HepG2 (cell line): Measurements from ENCODE around the gene EPHA6. TPM values are rescaled to one million over a fixed set of nuclear protein-coding genes. Genes with fewer than 3 reads are reported as not detected.

Experiments used
- ATAC-seq: fragments of 200-7000 bp; cut with Tn5 transposase; 3 replicates; pipeline ENCODE4 v1.9.1; 2020; ENCODE audit warnings: mild to moderate bottlenecking, moderate library complexity
- BruUV-seq: library from RNA; stranded (reverse); fragments of 400-500 nt; replicated peaks from 2 replicates; lab custom pipeline; 2021; lab: Mats Ljungman, UMichigan
- CTCF ChIA-PET: fragments of 300-600 bp; formaldehyde crosslinking; extraction: SDS; loops from one replicate; lab custom pipeline; 2021; ENCODE audit warnings: low total read pairs, inconsistent platforms, low intra/inter-chr PET ratio; lab: Yijun Ruan, JAX
- POLR2A ChIA-PET: fragments of 350-600 bp; sonication (Branson Sonifier 250); formaldehyde crosslinking; loops from one replicate; lab custom pipeline; 2020; ENCODE audit warnings: antibody characterized with exemption, inconsistent platforms; lab: Yijun Ruan, JAX
- DNase-seq: peaks from one replicate; pipeline ENCODE4 v3.0.0-alpha.2; 2015; ENCODE audit warnings: low spot score
- FAIRE-seq: peaks from 3 replicates; lab custom pipeline; 2011; peaks lifted over from hg19 to GRCh38; lab: Jason Lieb, UNC
- H2AFZ ChIP-seq: one replicate; pipeline ENCODE4 v1.6.1; 2011; ENCODE audit warnings: low read length, inconsistent platforms
- H3K27ac ChIP-seq: fragments of 300-600 bp; 3 replicates; pipeline ENCODE4 v1.8.0; 2011; ENCODE audit warnings: mixed run types, mild to moderate bottlenecking, mixed read lengths, low read length, inconsistent platforms; ENCODE audit not compliant: insufficient read depth; ENCODE audit errors: extremely low read length
- H3K27me3 ChIP-seq, 2 experiments: fragments of 200-600 bp in 1 of 2; 2 replicates in 1 of 2; 3 replicates in 1 of 2; pipeline versions ENCODE4 v1.6.0 to v1.8.0; 2011; ENCODE audit warnings: low read length in 2 of 2, mild to moderate bottlenecking in 2 of 2, moderate library complexity in 2 of 2, inconsistent platforms in 1 of 2; ENCODE audit not compliant: insufficient read depth in 2 of 2, control insufficient read depth in 1 of 2
- H3K36me3 ChIP-seq, 2 experiments: fragments of 200-600 bp in 1 of 2; replicated peaks in 1 of 2; 2 replicates in 1 of 2; 3 replicates in 1 of 2; pipeline versions ENCODE4 v1.5.1 to v1.8.0; 2011; ENCODE audit warnings: low read length in 2 of 2, inconsistent platforms in 1 of 2; ENCODE audit not compliant: insufficient read depth in 2 of 2, control insufficient read depth in 1 of 2
- H3K4me1 ChIP-seq: 2 replicates; pipeline ENCODE4 v1.5.1; 2012; ENCODE audit warnings: low read length, inconsistent platforms; ENCODE audit not compliant: insufficient read depth
- H3K4me2 ChIP-seq: 2 replicates; pipeline ENCODE4 v1.6.0; 2011; ENCODE audit warnings: low read depth, low read length, inconsistent platforms
- H3K4me3 ChIP-seq, 3 experiments: fragments of 200-600 bp in 1 of 3; sonication (generic), shearing (Covaris generic) in 1 of 3; replicated peaks in 1 of 3; 2 replicates each; pipeline ENCODE4 v1.5.1; 2011 to 2016; ENCODE audit warnings: low read length in 3 of 3, inconsistent platforms in 2 of 3, low read depth in 2 of 3, mild to moderate bottlenecking in 2 of 3, control low read depth in 1 of 3, mixed read lengths in 1 of 3; ENCODE audit not compliant: insufficient read depth in 1 of 3
- H3K79me2 ChIP-seq: one replicate; pipeline ENCODE4 v1.6.1; 2011; ENCODE audit warnings: low read length, inconsistent platforms; ENCODE audit not compliant: insufficient read depth
- H3K9ac ChIP-seq: 2 replicates; pipeline ENCODE4 v1.6.0; 2011; ENCODE audit warnings: mild to moderate bottlenecking, low read depth, low read length, inconsistent platforms; ENCODE audit not compliant: insufficient read depth
- H3K9me3 ChIP-seq: 2 replicates; pipeline ENCODE4 v1.5.1; 2012; ENCODE audit warnings: mild to moderate bottlenecking, low read length
- H4K20me1 ChIP-seq: 2 replicates; pipeline ENCODE4 v1.6.0; 2011; ENCODE audit warnings: inconsistent platforms, mild to moderate bottlenecking, low read length, moderate library complexity; ENCODE audit not compliant: insufficient read depth
- ATM ChIP-seq: fragments of 450-650 bp; IDR thresholded peaks from 2 replicates; pipeline ENCODE4 v1.7.1; 2017; ENCODE audit warnings: mild to moderate bottlenecking, borderline replicate concordance
- DMAP1 ChIP-seq: IDR thresholded peaks from 2 replicates; pipeline ENCODE4 v1.6.1; 2016
- GATAD1 ChIP-seq: IDR thresholded peaks from 2 replicates; pipeline ENCODE4 v1.6.1; 2016; ENCODE audit warnings: missing genetic modification reagents, missing compliant biosample characterization
- POLR2A ChIP-seq, 2 experiments: IDR thresholded peaks; 2 replicates each; pipeline ENCODE4 v1.6.1; 2011; ENCODE audit warnings: low read depth in 2 of 2, low read length in 2 of 2, mild to moderate bottlenecking in 1 of 2, moderate library complexity in 1 of 2; ENCODE audit not compliant: insufficient read depth in 1 of 2
- PPARG ChIP-seq: conservative IDR thresholded peaks from 2 replicates; pipeline ENCODE4 v1.6.1; 2016; ENCODE audit warnings: missing biosample characterization, missing genetic modification reagents
- PRDM4 ChIP-seq: sonication (generic); formaldehyde crosslinking; IDR thresholded peaks from 2 replicates; pipeline ENCODE4 v1.9.0; 2021; ENCODE audit warnings: missing genetic modification reagents, borderline replicate concordance
- SP4 ChIP-seq: sonication (generic); formaldehyde crosslinking; IDR thresholded peaks from 2 replicates; pipeline ENCODE4 v1.8.1; 2023; ENCODE audit warnings: mild to moderate bottlenecking, missing genetic modification reagents
- ZFYVE20 ChIP-seq: sonication (generic); formaldehyde crosslinking; IDR thresholded peaks from 2 replicates; pipeline ENCODE4 v1.8.0; 2023; ENCODE audit warnings: low read depth, mild to moderate bottlenecking, moderate library complexity, missing genetic modification reagents, borderline replicate concordance
- ZNF251 ChIP-seq: sonication (generic); formaldehyde crosslinking; IDR thresholded peaks from 2 replicates; pipeline ENCODE4 v1.9.0; 2021; ENCODE audit warnings: mild to moderate bottlenecking, missing genetic modification reagents
- ZNF337 ChIP-seq: sonication (generic); formaldehyde crosslinking; IDR thresholded peaks from 2 replicates; pipeline ENCODE4 v1.5.1; 2020; ENCODE audit warnings: missing genetic modification reagents, low read depth, mild to moderate bottlenecking, borderline replicate concordance
- WGBS: methylation state at CpG from one replicate; pipeline ENCODE4 v1.1.6; 2017; ENCODE audit warnings: low lambda C conversion rate; 5-methylcytosine and 5-hydroxymethylcytosine counted together
- in situ Hi-C: cut with HindIII; loops from 2 replicates; pipeline ENCODE4 v1.10.0; 2017; ENCODE audit warnings: low pct_unique_long_range_greater_than_20kb; ENCODE audit not compliant: extremely low pct_ligation_motif_present
- intact Hi-C: fragments of 100-400 bp; cut with micrococcal nuclease; formaldehyde crosslinking; loops from one replicate; pipeline ENCODE4 v1.10.0; 2022; ENCODE audit not compliant: unreplicated experiment
- polyA plus RNA-seq, 8 experiments: library from polyadenylated mRNA; depleted of rRNA in 3 of 8; stranded (reverse) in 7 of 8; unstranded in 1 of 8; fragments of >200 nt; fragmentation: Illumina TruSeq in 4 of 8; extraction: Trizol in 4 of 8; gene quantifications; 2 replicates each; pipeline versions ENCODE4 v1.2.1 to v1.2.3, GENCODE V29; 2011 to 2016; ENCODE audit warnings: low read depth in 4 of 8, missing spikeins in 1 of 8, mixed read lengths in 1 of 8; ENCODE audit not compliant: insufficient read depth in 1 of 8
- total RNA-seq, 5 experiments: library from RNA; depleted of rRNA; stranded (reverse); fragments of >200 nt; fragmentation: Illumina TruSeq; extraction: Trizol; gene quantifications; 2 replicates each; pipeline ENCODE4 v1.2.3, GENCODE V29; 2016; ENCODE audit warnings: low read depth in 1 of 5
- TF ChIP-seq, protein P1 (sequence below): IDR thresholded peaks from 2 replicates; pipeline ENCODE4 v1.6.1; 2016; ENCODE audit warnings: mild to moderate bottlenecking
- TF ChIP-seq, protein P2 (sequence below): sonication (generic); formaldehyde crosslinking; IDR thresholded peaks from 2 replicates; pipeline ENCODE4 v1.5.0; 2020; ENCODE audit warnings: missing genetic modification reagents
- TF ChIP-seq, protein P3 (sequence below): sonication (generic); formaldehyde crosslinking; conservative IDR thresholded peaks from 2 replicates; pipeline ENCODE4 v1.8.0; 2022; ENCODE audit warnings: mild to moderate bottlenecking, moderate library complexity, missing genetic modification reagents

Gene EPHA6
- total and polyA plus RNA-seq, 2 of the 13 experiments (the other 11 are each of a cell fraction or from before 2014, with no cell fraction given), result not detected

DNA sequence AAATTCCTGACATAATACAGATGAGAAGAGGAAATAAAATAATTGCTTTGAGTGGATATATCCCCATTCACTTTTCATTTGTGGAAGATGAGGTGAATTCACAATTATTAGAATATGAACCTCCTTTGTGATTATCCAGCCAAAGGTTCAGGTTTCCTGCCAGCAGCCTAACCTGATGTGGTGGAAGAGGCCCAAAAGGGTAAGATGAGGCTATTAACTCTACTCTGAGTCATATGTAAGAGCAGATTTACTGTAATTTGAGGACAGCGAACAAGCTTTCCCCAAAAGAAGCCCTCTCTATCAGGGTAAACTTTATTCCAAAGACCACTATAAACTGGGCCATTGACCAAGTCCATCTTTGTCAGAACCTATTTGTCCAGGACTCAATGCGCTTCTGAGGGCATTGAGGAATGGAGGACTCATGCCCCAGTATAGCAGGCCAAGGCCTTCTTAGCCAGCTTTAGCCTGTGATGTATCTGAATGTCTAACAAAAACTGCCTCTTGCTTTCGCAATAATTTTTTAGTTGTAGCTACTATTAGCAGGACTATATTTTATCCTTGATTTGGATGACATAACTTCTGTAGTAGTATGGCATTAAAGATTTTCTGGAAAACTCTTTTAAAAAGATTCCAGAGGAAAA, 859.1 kb downstream of the EPHA6 start:
- 12% methylated on average over 3 of the region's 3 CpGs for WGBS
- no peak overlapping the region for H3K27ac ChIP-seq
- no peak for ATAC-seq
- ChIA-PET CTCF (no interaction called here), POLR2A (no interaction called here)
- no peaks in the 10 kb centered on the region for H3K9me3 ChIP-seq
- no peaks in the 10 kb centered on the region for H3K36me3 ChIP-seq
- H4K20me1 ChIP-seq, result no peaks in the 10 kb centered on the region
- TF ChIP-seq ZFYVE20 (no peak), ZNF251 (CRISPR knock-in tag) (no peak), ZNF337 (CRISPR knock-in tag) (no peak), PRDM4 (no peak), SP4 (CRISPR knock-in tag) (no peak), POLR2A (IDR thresholded peaks at IDR 0.05; ENCODE audit: insufficient read depth in 1 of 2, low read depth in 2 of 2, low read length in 2 of 2) (no peak), GATAD1 (CRISPR knock-in tag) (no peak), DMAP1 (no peak), ATM (no peak), PPARG (CRISPR knock-in tag) (no peak)
- TF ChIP-seq, protein P1, sequence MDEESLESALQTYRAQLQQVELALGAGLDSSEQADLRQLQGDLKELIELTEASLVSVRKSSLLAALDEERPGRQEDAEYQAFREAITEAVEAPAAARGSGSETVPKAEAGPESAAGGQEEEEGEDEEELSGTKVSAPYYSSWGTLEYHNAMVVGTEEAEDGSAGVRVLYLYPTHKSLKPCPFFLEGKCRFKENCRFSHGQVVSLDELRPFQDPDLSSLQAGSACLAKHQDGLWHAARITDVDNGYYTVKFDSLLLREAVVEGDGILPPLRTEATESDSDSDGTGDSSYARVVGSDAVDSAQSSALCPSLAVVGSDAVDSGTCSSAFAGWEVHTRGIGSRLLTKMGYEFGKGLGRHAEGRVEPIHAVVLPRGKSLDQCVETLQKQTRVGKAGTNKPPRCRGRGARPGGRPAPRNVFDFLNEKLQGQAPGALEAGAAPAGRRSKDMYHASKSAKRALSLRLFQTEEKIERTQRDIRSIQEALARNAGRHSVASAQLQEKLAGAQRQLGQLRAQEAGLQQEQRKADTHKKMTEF (CRISPR knock-in tag), result no peak
- TF ChIP-seq, protein P2, sequence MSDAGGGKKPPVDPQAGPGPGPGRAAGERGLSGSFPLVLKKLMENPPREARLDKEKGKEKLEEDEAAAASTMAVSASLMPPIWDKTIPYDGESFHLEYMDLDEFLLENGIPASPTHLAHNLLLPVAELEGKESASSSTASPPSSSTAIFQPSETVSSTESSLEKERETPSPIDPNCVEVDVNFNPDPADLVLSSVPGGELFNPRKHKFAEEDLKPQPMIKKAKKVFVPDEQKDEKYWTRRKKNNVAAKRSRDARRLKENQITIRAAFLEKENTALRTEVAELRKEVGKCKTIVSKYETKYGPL (CRISPR knock-in tag), result no peak
- TF ChIP-seq, protein P3, sequence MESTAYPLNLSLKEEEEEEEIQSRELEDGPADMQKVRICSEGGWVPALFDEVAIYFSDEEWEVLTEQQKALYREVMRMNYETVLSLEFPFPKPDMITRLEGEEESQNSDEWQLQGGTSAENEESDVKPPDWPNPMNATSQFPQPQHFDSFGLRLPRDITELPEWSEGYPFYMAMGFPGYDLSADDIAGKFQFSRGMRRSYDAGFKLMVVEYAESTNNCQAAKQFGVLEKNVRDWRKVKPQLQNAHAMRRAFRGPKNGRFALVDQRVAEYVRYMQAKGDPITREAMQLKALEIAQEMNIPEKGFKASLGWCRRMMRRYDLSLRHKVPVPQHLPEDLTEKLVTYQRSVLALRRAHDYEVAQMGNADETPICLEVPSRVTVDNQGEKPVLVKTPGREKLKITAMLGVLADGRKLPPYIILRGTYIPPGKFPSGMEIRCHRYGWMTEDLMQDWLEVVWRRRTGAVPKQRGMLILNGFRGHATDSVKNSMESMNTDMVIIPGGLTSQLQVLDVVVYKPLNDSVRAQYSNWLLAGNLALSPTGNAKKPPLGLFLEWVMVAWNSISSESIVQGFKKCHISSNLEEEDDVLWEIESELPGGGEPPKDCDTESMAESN (CRISPR knock-in tag), result no peak
- no peak overlapping the region for H3K4me3 ChIP-seq
- H3K9ac ChIP-seq, result no peak overlapping the region
- BruUV-seq, result no TSS peak
- no peak for DNase-seq
- no peaks in the 10 kb centered on the region for H3K27me3 ChIP-seq
- intact Hi-C loops, result no loop called here
- no peaks in the 10 kb centered on the region for H3K4me1 ChIP-seq
- FAIRE-seq, result no peak
- in situ Hi-C loops, result no loop called here
- H2AFZ ChIP-seq, result no peak overlapping the region
- H3K4me2 ChIP-seq, result no peak overlapping the region
- no peaks in the 10 kb centered on the region for H3K79me2 ChIP-seq
